ENCODE results near the gene CRISPLD2. TPM values are rescaled to one million over a fixed set of nuclear protein-coding genes. Genes with fewer than 3 reads are reported as not detected.
A peak's percentile ranks its signal among the peaks of the same experiment; 100 is the strongest.
"Not testable (repeated sequence)": the region's sequence is repeated elsewhere in the genome, so short reads cannot be mapped to it uniquely, and the experiment has no call there.

Gene CRISPLD2
- total and polyA plus RNA-seq, 7 experiments from 2014 or later, result 0.38 to 14.4 (median 0.82) TPM

DNA sequence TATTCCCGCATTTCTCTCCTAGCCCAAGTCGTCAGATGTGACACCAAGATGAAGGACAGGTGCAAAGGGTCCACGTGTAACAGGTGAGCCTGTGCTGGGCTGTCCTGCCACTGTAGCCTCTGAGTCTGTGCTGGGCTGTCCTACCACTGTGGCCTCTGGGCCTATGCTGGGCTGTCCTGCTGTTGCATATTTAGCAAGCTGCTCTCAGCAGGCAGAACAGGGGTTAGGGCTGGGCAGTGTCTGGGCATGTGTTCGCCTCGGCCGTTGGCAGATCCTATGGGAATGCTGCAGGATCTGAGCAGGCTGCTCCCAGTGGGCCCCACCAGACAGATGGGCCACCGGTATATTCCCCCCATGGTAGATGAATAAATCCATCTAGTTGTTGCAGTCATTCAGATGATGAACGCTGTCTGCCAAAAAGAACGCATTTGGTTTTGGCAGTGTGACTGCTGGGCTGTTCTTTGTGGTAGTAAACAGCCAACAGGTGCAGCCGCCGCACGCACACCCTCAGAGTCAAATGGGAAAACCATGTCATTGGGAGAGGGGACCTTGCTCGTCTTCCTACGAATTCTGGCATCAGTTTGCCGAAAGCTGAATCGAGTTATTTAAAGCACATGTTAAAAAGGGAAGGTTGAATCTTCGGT lies 49.2 kb downstream of the CRISPLD2 start:
- no peak for DNase-seq
- ATAC-seq, result no peak
- Histone ChIP-seq H3K9me3 (ENCODE audit: control insufficient read depth in 2 of 3, low read length in 3 of 3) (no peaks in the 10 kb centered on the region), H3K27ac (ENCODE audit: low read depth, low read length) (no peak overlapping the region), H3K27me3 (ENCODE audit: control insufficient read depth in 2 of 2, insufficient read depth in 2 of 2, low read length in 2 of 2) (no peaks in the 10 kb centered on the region), H3K4me3 (ENCODE audit: low read length) (no peak overlapping the region), H3K4me1 (ENCODE audit: control insufficient read depth in 2 of 2, insufficient read depth in 2 of 2, low read length in 2 of 2) (no peaks in the 10 kb centered on the region), H3K36me3 (ENCODE audit: control insufficient read depth in 2 of 3, insufficient read depth in 3 of 3, low read length in 3 of 3) (no peaks in the 10 kb centered on the region)
- H3K4me1 Mint-ChIP-seq, result no peaks in the 10 kb centered on the region
- H3K36me3 Mint-ChIP-seq, result no peaks in the 10 kb centered on the region
- ChIA-PET CTCF (no interaction called here), POLR2A (no interaction called here)
- H3K4me3 Mint-ChIP-seq, result no peak overlapping the region
- intact Hi-C loops (cut with micrococcal nuclease), result no loop called here
- no peak overlapping the region for H3K27ac Mint-ChIP-seq
- H3K9me3 Mint-ChIP-seq, result no peaks in the 10 kb centered on the region
- H3K27me3 Mint-ChIP-seq, result peaks cover 0 to 9% (median 0%) of the 10 kb centered on the region in 5 donors

- no peak overlapping the region for H3K4me3 ChIP-seq (ENCODE audit: low read length)
- intact Hi-C loops (cut with micrococcal nuclease), result no loop called here
- Mint-ChIP-seq H3K9me3 (no peaks in the 10 kb centered on the region), H3K27ac (no peak overlapping the region), H3K36me3 (no peaks in the 10 kb centered on the region), H3K4me3 (no peak overlapping the region), H3K4me1 (no peaks in the 10 kb centered on the region), H3K27me3 (peaks cover 0 to 9% (median 0%) of the 10 kb centered on the region in 5 donors)
- no peaks in the 10 kb centered on the region for H3K27me3 ChIP-seq (ENCODE audit: control insufficient read depth in 2 of 2, insufficient read depth in 2 of 2, low read length in 2 of 2)
- ChIA-PET CTCF (no interaction called here), POLR2A (no interaction called here)
- H3K4me1 ChIP-seq (ENCODE audit: control insufficient read depth in 2 of 2, insufficient read depth in 2 of 2, low read length in 2 of 2), result no peaks in the 10 kb centered on the region
- no peaks in the 10 kb centered on the region for H3K9me3 ChIP-seq (ENCODE audit: control insufficient read depth in 2 of 3, low read length in 3 of 3)
- H3K36me3 ChIP-seq (ENCODE audit: control insufficient read depth in 2 of 3, insufficient read depth in 3 of 3, low read length in 3 of 3), result no peaks in the 10 kb centered on the region
- DNase-seq (no peak), ATAC-seq (no peak)
- no peak overlapping the region for H3K27ac ChIP-seq (ENCODE audit: low read depth, low read length)
Observed at GRCh38 chr16:84869473-84869845, 49.7 kb downstream of the CRISPLD2 start.

GRCh38 chr16:84872971-84873370 lies 53.2 kb downstream of the CRISPLD2 start:
- POLR2A ChIA-PET; H3K4me3 Mint-ChIP-seq; H3K27me3 Mint-ChIP-seq; ATAC-seq; H3K4me3 ChIP-seq (ENCODE audit: low read length); H3K36me3 ChIP-seq (ENCODE audit: control insufficient read depth in 2 of 3, insufficient read depth in 3 of 3, low read length in 3 of 3); DNase-seq; H3K9me3 Mint-ChIP-seq; H3K4me1 ChIP-seq (ENCODE audit: control insufficient read depth in 2 of 2, insufficient read depth in 2 of 2, low read length in 2 of 2); H3K27ac Mint-ChIP-seq; H3K36me3 Mint-ChIP-seq; intact Hi-C loops (cut with micrococcal nuclease); H3K27ac ChIP-seq (ENCODE audit: low read depth, low read length); H3K27me3 ChIP-seq (ENCODE audit: control insufficient read depth in 2 of 2, insufficient read depth in 2 of 2, low read length in 2 of 2); CTCF ChIA-PET; H3K9me3 ChIP-seq (ENCODE audit: control insufficient read depth in 2 of 3, low read length in 3 of 3); H3K4me1 Mint-ChIP-seq: not testable (repeated sequence)

- Mint-ChIP-seq H3K4me1 (no peaks in the 10 kb centered on the region), H3K36me3 (no peaks in the 10 kb centered on the region), H3K4me3 (no peak overlapping the region), H3K27me3 (no peaks in the 10 kb centered on the region), H3K9me3 (no peaks in the 10 kb centered on the region), H3K27ac (peak overlapping the region in 1 of 9 donors; percentile 43)
- Histone ChIP-seq H3K27me3 (ENCODE audit: control insufficient read depth in 2 of 2, insufficient read depth in 2 of 2, low read length in 2 of 2) (no peaks in the 10 kb centered on the region), H3K36me3 (ENCODE audit: control insufficient read depth in 2 of 3, insufficient read depth in 3 of 3, low read length in 3 of 3) (no peaks in the 10 kb centered on the region), H3K4me3 (ENCODE audit: low read length) (no peak overlapping the region), H3K27ac (ENCODE audit: low read depth, low read length) (no peak overlapping the region), H3K4me1 (ENCODE audit: control insufficient read depth in 2 of 2, insufficient read depth in 2 of 2, low read length in 2 of 2) (no peaks in the 10 kb centered on the region), H3K9me3 (ENCODE audit: control insufficient read depth in 2 of 3, low read length in 3 of 3) (no peaks in the 10 kb centered on the region)
- ChIA-PET POLR2A (no interaction called here), CTCF (no interaction called here)
- intact Hi-C loops (cut with micrococcal nuclease), result no loop called here
- ATAC-seq (no peak), DNase-seq (no peak)
Observed at GRCh38 chr16:84874004-84874435, 54.2 kb downstream of the CRISPLD2 start.

GRCh38 chr16:84874553-84874952 lies 54.8 kb downstream of the CRISPLD2 start:
- CTCF ChIA-PET, result no interaction called here
- Histone ChIP-seq H3K9me3 (ENCODE audit: control insufficient read depth in 2 of 3, low read length in 3 of 3) (no peaks in the 10 kb centered on the region), H3K36me3 (ENCODE audit: control insufficient read depth in 2 of 3, insufficient read depth in 3 of 3, low read length in 3 of 3) (no peaks in the 10 kb centered on the region), H3K4me3 (ENCODE audit: low read length) (no peak overlapping the region), H3K27ac (ENCODE audit: low read depth, low read length) (no peak overlapping the region), H3K4me1 (ENCODE audit: control insufficient read depth in 2 of 2, insufficient read depth in 2 of 2, low read length in 2 of 2) (no peaks in the 10 kb centered on the region), H3K27me3 (ENCODE audit: control insufficient read depth in 2 of 2, insufficient read depth in 2 of 2, low read length in 2 of 2) (no peaks in the 10 kb centered on the region)
- ATAC-seq (no peak), DNase-seq (no peak)
- H3K4me1 Mint-ChIP-seq, result no peaks in the 10 kb centered on the region
- no peaks in the 10 kb centered on the region for H3K36me3 Mint-ChIP-seq
- H3K4me3 Mint-ChIP-seq, result no peak overlapping the region
- H3K9me3 Mint-ChIP-seq, result no peaks in the 10 kb centered on the region
- H3K27me3 Mint-ChIP-seq, result no peaks in the 10 kb centered on the region
- intact Hi-C loops (cut with micrococcal nuclease), result no loop called here
- no peak overlapping the region for H3K27ac Mint-ChIP-seq
- POLR2A ChIA-PET, result no interaction called here

DNA sequence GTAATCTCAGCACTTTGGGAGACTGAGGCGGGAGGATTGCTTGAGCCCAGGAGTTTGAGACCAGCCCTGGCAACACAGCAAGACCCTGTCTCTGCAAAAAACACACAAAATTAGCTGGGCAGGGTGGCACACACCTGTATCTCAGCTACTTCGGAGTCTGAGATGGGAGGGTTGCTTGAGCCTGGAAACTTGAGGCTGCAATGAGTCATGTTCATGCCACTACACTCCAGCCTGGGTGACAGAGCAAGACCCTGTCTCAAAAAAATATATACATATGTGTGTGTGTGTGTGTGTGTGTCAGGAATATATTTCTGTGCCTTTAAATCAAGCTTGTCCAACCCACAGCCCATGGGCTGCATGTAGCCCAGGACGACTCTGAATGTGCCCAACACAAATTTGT lies 55.2 kb downstream of the CRISPLD2 start:
- ATAC-seq (no peak), DNase-seq (no peak)
- Histone ChIP-seq H3K4me1 (ENCODE audit: control insufficient read depth in 2 of 2, insufficient read depth in 2 of 2, low read length in 2 of 2) (no peaks in the 10 kb centered on the region), H3K4me3 (ENCODE audit: low read length) (no peak overlapping the region), H3K27me3 (ENCODE audit: control insufficient read depth in 2 of 2, insufficient read depth in 2 of 2, low read length in 2 of 2) (no peaks in the 10 kb centered on the region), H3K27ac (ENCODE audit: low read depth, low read length) (no peak overlapping the region), H3K36me3 (ENCODE audit: control insufficient read depth in 2 of 3, insufficient read depth in 3 of 3, low read length in 3 of 3) (no peaks in the 10 kb centered on the region), H3K9me3 (ENCODE audit: control insufficient read depth in 2 of 3, low read length in 3 of 3) (no peaks in the 10 kb centered on the region)
- intact Hi-C loops (cut with micrococcal nuclease), result no loop called here
- ChIA-PET CTCF (no interaction called here), POLR2A (no interaction called here)
- H3K27me3 Mint-ChIP-seq, result no peaks in the 10 kb centered on the region
- H3K4me3 Mint-ChIP-seq, result no peak overlapping the region
- no peaks in the 10 kb centered on the region for H3K4me1 Mint-ChIP-seq
- H3K9me3 Mint-ChIP-seq, result no peaks in the 10 kb centered on the region
- no peak overlapping the region for H3K27ac Mint-ChIP-seq
- H3K36me3 Mint-ChIP-seq, result no peaks in the 10 kb centered on the region

DNA sequence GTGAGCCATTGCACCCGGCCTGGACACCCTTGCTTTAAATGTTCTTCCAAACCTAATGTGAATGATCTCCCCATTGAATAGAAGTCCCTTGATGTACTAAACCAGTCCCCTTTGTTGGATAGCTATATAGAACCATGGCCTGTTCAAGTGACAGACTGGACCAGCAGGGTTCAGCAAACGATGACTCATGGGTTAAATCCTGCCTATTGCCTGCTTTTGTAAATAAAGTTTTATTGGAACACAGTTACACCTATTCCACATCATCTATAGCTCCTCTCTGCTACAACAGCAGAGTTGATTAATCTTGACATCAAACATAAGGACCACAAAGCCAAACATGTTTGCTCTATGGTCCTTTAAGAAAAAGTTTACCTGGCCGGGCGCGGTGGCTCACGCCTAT lies 56.1 kb downstream of the CRISPLD2 start:
- no peaks in the 10 kb centered on the region for H3K27me3 Mint-ChIP-seq
- H3K36me3 Mint-ChIP-seq, result peaks cover 0 to 1% (median 0%) of the 10 kb centered on the region in 5 donors
- H3K36me3 ChIP-seq (ENCODE audit: control insufficient read depth in 2 of 3, insufficient read depth in 3 of 3, low read length in 3 of 3), result no peaks in the 10 kb centered on the region
- no peak overlapping the region for H3K4me3 Mint-ChIP-seq
- H3K4me1 ChIP-seq (ENCODE audit: control insufficient read depth in 2 of 2, insufficient read depth in 2 of 2, low read length in 2 of 2), result no peaks in the 10 kb centered on the region
- CTCF ChIA-PET, result no interaction called here
- POLR2A ChIA-PET, result no interaction called here
- H3K9me3 ChIP-seq (ENCODE audit: control insufficient read depth in 2 of 3, low read length in 3 of 3), result no peaks in the 10 kb centered on the region
- H3K27ac ChIP-seq (ENCODE audit: low read depth, low read length), result no peak overlapping the region
- ATAC-seq (no peak), DNase-seq (no peak)
- no peaks in the 10 kb centered on the region for H3K4me1 Mint-ChIP-seq
- H3K27ac Mint-ChIP-seq, result no peak overlapping the region
- H3K4me3 ChIP-seq (ENCODE audit: low read length), result no peak overlapping the region
- no peaks in the 10 kb centered on the region for H3K9me3 Mint-ChIP-seq
- H3K27me3 ChIP-seq (ENCODE audit: control insufficient read depth in 2 of 2, insufficient read depth in 2 of 2, low read length in 2 of 2), result no peaks in the 10 kb centered on the region
- intact Hi-C loops (cut with micrococcal nuclease), result no loop called here

Measured in naive thymus-derived CD4-positive, alpha-beta T cell (primary cell).